ENCODE measurements around the gene JADE2.

JADE2 gene

GRCh38 chr5:134569758-134570364 lies 44.4 kb downstream of the JADE2 start:
- no peak for DNase-seq (ENCODE audit: low spot score)

- DNase-seq (ENCODE audit: low spot score) = no peak
Observed at GRCh38 chr5:134570365-134570758, 44.9 kb downstream of the JADE2 start.

DNA sequence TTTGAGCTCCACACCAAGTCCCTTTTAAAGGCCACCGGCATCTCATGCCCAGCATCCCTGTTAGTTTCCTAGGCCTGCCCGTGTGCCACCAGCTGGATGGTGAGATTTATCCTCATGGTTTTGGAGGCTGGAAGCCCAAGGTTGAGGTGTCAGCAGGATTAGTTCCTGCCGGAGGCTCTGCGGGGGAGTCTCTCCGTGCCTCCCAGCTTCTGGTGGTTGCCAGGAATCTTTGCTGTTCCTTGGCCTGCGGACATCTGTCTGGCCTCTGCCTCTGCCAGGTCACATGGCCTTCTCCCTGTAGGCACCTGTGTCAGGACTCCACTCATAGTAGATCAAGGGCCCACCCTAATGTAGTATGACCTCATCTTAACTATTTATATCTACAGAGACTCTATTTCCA lies 45.4 kb downstream of the JADE2 start:
- DNase-seq (ENCODE audit: low spot score) = no peak

GRCh38 chr5:134571693-134572405 lies 46.4 kb downstream of the JADE2 start:
- DNase-seq (ENCODE audit: low spot score) = no peak

DNA sequence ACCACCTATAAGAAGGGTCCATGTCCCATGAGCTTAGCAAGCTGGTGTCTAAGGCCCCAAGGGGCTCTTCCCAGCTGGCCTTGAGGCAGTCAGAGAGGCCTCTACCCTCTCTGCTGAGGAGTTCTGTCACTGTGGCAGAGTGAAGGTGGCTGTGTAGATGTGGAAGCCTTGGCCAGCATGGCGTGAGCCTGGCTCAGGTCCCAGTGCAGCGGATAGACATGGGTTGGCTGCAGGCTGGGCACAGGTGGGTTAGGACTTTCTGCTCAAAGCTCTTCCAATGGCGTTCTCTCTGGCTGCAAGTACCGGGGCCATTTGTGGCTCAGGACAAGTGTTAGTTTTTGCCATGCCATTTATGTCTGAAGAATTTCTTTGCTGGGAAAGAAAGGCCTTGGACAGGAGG lies 47.3 kb downstream of the JADE2 start:
- DNase-seq (ENCODE audit: low spot score) = no peak

- DNase-seq (ENCODE audit: low spot score) = no peak
Observed at GRCh38 chr5:134574521-134574920, 49.1 kb downstream of the JADE2 start.

GRCh38 chr5:134575316-134575715 lies 49.8 kb downstream of the JADE2 start:
- no peak for DNase-seq (ENCODE audit: low spot score)

DNA sequence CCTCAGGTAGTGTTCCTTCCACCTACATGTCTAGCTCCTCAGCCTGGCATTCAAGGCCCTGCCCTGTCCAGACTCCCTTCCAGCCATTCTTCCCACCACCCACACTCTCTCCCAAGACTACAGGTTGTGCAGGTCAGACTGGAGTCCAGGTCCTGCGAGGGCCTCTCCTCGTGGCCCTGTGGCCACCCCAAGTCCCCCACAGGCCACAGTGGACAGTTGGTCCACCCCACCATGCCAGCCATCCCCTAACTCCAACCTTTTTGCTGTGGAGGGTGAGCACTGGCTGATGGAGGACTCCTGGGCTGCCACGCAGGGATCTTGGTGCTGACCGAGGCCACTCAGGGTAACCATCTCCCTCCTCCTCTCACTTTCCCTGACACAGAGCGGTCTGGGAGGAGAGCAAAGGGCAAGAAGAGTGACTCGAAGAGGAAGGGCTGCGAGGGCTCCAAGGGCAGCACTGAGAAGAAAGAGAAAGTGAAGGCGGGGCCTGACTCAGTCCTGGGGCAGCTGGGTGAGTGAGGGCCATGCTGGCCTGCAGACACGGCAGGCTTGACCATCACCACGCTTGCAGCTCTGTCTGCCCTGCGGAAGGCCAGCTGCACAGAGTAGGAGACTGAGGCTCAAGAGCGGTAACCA lies 51.0 kb downstream of the JADE2 start:
- no peak for DNase-seq (ENCODE audit: low spot score)

DNA sequence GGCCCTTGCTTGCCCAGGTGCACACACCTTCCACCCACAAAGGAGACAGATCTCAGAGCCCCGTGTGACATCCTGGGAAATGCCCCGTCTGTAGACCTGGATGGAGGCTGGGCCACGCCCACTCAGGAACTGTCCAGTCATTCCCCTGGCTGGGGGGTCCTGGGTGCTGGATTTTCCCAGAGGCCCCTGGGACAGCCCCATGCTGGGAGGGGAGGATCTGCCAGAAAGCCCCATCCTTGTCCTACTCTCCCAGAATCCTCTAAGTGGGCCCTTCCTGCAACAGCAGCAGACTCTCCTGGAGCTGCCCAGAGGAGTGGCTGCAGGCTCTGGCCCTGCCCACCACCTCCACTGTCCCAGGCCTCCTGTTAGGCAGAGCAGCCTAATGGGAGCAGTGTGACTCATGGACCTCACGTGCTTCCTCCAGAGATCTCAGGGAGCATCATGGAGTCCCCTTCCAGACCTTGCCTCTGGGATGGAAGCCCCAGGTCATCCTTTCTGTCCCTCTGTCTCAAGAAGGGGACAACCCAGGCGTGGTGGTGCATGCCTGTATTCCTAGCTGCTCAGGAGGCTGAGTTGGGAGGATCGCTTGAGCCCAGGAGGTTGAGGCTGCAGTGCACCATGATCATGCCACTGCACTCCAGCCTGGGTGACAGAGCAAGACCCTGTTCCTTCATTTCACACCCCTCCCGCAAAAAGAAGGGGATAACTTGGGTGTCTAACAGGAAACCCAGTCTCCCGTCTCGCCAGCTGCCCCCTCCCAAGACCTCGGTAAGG lies 51.7 kb downstream of the JADE2 start:
- DNase-seq (ENCODE audit: low spot score) = no peak

DNA sequence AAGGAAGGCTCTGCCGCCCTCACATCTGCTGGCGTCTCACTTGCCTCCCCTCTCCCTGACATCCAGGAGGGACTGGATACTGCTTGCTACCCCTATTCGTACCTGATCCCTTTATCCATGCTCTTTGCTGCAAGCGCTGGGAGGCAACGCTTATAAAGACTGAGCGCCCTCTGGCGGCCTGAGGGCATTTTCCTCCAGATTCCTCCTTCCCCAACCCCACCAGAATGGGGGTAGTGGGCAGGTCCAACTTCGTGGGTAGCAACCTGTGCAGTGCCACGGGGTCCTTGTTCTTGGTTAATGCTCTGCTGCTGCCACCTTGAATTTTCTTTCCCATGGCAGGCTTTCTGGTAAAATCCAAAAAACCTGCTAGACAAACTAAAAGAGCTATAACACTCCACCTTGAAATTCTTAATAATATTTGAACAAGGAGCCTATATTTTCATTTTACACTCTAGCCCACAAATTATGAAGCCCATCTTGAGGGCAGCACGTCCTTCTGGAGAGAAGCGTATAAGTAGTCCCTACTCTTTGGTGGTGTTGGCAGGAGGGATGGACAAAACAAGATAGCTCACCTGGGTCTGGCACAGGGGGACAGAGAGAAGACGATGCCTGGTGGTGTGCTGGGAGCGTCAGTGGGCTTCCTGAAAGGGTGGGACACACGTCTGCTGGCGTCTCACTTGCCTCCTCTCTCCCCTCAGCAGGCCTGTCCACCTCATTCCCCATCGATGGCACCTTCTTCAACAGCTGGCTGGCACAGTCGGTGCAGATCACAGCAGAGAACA lies 52.5 kb downstream of the JADE2 start:
- peak; percentile 83 for DNase-seq (ENCODE audit: low spot score)

DNA sequence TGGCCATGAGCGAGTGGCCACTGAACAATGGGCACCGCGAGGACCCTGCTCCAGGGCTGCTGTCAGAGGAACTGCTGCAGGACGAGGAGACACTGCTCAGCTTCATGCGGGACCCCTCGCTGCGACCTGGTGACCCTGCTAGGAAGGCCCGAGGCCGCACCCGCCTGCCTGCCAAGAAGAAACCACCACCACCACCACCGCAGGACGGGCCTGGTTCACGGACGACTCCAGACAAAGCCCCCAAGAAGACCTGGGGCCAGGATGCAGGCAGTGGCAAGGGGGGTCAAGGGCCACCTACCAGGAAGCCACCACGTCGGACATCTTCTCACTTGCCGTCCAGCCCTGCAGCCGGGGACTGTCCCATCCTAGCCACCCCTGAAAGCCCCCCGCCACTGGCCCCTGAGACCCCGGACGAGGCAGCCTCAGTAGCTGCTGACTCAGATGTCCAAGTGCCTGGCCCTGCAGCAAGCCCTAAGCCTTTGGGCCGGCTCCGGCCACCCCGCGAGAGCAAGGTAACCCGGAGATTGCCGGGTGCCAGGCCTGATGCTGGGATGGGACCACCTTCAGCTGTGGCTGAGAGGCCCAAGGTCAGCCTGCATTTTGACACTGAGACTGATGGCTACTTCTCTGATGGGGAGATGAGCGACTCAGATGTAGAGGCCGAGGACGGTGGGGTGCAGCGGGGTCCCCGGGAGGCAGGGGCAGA lies 53.3 kb downstream of the JADE2 start:
- DNase-seq (ENCODE audit: low spot score) = no peak

- DNase-seq (ENCODE audit: low spot score) = no peak
Observed at GRCh38 chr5:134579284-134579771, 53.9 kb downstream of the JADE2 start.

DNA sequence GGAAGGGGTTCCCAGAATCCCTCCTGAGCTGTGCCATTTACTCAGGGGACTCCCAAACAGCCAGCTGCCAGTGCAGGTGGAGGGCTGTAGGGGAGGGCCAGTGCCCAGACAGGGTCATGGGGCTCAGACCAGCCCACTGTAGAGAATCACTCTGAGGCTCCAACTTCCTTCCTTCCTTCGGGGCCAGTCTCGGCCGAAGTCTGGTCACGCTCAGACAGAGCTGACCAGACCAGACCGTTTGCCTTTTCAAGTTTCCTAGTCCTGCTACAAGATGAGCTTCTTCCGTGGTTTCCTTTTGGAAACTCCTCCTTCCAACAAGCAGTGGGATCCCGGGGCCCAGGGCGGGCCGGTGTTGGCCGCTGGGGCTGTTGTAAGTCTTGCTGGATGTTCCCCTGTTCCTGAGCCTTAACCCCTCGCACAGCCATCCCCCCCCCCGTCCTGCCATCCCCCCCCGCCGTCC lies 54.6 kb downstream of the JADE2 start:
- no peak for DNase-seq (ENCODE audit: low spot score)

- DNase-seq (ENCODE audit: low spot score) = no peak
Observed at GRCh38 chr5:134581241-134581981, 55.9 kb downstream of the JADE2 start.

DNA sequence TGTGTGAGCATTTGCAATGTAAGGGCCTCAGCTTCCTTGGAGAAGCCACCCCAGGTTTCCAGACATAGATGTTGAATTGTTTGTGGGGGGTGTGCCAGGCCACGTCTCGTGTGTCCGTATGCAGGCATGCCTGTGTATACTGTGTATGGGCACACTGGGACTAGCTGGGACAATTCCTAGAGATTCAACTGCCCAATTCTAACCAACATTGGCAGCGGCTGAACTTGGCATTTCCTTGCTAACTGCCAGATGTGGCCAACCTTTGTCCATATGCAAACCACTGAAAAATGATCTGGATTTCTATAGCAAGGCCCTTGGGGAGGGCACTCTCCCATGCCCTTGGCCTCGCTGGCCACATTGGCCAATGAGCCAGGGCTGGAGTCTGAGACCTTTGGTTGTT lies 56.8 kb downstream of the JADE2 start:
- no peak for DNase-seq (ENCODE audit: low spot score)

- no peak for DNase-seq (ENCODE audit: low spot score)
Observed at GRCh38 chr5:134582941-134583340, 57.5 kb downstream of the JADE2 start.

- no peak for DNase-seq (ENCODE audit: low spot score)
Observed at GRCh38 chr5:134583766-134584165, 58.3 kb downstream of the JADE2 start.

DNA sequence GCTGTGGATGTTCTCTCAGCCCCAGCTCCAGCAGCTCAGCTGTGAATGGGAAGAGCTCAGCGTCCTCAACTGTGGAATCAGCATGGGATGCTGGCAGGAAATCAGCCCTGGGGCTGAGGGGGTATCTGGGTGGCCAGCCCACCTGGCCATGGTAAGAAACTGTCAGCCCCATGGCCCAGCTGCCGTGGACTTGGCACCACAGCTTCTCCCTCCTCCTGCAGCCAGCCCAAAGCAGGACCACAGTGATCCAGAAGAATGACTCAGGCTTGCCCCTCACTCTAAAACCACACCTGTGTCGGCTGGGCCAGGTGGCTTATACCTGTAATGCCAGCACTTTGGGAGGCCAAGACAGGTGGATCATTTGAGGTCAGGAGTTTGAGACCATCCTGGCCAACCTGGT lies 59.2 kb downstream of the JADE2 start:
- no peak for DNase-seq (ENCODE audit: low spot score)

DNA sequence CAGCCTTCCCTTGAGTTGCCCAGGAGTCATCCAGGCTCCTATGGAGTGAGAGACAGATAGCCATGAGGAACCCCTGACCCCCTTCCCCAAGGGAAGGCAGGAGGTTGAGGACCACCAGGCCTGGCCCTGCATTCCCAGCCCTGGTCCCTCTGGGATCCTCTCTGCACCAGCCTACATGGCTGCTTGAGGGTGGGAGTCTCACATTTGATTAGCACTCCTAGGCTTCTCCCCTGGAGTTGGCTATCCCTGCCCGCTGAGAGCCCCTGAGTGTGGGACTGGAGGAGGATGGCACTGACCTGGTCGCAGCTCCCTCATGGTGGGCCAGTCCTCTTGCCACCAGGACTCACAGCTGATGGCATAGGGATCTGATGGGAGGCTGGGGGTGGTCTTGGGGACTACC lies 60.5 kb downstream of the JADE2 start:
- no peak for DNase-seq (ENCODE audit: low spot score)
